GM19043 (cell line): ENCODE data around the gene MVB12B.
"Not testable (repeated sequence)": the region's sequence is repeated elsewhere in the genome, so short reads cannot be mapped to it uniquely, and the experiment has no call there.

Experiments
- ATAC-seq: cut with Tn5 transposase; IDR thresholded peaks from one replicate; pipeline ENCODE4 v1.9.1; 2021; ENCODE audit warnings: low read depth; ENCODE audit not compliant: unreplicated experiment

MVB12B gene, protein sequence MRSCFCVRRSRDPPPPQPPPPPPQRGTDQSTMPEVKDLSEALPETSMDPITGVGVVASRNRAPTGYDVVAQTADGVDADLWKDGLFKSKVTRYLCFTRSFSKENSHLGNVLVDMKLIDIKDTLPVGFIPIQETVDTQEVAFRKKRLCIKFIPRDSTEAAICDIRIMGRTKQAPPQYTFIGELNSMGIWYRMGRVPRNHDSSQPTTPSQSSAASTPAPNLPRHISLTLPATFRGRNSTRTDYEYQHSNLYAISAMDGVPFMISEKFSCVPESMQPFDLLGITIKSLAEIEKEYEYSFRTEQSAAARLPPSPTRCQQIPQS

DNA sequence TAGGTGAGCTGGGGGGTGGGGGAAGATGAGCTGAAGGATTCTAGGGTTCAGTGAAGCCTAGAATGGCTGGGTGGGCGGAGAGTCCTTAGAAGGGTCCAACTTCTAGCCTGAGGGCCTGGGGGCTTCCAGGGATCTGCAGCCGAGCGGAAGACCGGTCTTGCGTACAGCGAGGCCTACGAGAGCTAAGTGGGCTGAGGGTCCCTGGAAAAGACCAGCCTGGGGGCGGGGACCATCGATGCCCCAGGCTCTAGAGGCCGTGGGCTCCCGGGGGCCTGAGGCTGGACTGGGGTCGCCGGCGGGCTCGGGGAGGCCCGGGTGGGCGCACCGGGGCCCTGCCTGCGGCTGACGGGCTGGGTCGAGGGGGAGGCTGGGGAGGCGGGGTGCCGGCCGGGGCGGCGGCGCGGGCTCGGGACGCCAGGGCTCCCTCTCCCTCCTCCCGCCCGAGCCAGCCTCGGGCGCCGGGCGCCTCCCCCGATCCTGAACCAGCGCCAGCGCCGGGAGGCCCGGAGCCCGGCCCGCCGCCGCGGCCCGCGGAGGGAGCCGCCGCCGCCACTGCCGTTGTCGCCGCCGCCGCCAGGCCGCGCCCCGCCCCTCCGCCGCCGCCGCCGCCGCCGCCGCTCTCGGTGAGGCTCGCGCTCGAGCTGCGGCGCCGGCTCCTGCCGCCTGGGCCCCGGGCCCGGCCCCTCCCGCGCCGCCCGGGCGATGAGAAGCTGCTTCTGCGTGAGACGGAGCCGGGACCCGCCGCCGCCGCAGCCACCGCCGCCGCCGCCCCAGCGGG, at the start of gene MVB12B:
TSS of gene MVB12B (plus strand) at position 602 of the 778 bp plus-strand sequence. CDS start at position 703, 101 bp downstream.
- no peak for ATAC-seq

DNA sequence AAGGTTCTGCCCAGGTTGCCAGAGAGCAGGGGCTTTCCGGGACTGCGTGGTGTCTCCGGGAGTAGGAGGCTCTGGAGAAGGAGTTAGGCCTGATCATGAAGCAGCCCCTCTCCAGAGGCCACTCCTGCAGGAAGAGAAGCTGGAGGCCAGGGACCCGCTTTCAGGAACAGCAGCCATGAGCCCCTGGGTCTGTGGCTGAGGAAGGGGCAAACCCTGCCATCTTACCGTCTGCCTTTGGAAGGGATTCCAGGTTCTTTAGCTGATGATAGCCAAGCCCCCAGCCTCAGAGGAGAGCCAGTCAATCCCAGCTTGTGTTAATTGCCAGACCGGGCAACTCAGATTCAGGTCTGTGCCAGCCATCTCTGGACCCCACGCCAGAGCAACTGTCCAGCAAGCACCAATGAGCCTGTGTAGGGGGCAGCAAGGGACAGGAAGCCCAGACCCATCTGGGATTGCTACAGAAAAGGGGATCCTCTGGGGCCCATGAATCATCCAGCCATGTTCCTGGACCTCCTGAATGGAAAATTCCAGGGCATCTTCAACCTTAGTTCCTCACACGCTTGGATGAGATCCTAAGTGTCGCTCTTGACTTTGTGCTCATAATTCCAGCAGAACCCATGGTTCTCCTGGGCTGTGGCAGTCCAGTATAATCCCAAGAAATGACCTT, 42.7 kb upstream of the MVB12B start:
- no peak for ATAC-seq

DNA sequence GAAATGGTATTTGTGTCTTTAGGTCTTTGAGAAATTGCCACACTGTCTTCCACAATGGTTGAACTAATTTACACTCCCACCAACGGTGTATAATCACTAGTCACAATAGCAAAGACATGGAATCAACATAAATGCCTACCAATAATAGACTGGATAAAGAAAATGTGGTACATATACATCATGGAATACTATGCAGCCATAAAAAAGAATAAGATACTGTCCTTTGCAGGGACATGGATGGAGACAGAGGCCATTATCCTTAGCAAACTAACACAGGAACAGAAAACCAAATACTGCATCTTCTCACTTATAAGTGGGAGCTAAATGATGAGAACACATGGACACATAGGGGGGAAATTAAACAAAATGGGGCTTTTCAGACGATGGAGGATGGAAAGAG, 41.0 kb upstream of the MVB12B start:
- ATAC-seq = not testable (repeated sequence)

DNA sequence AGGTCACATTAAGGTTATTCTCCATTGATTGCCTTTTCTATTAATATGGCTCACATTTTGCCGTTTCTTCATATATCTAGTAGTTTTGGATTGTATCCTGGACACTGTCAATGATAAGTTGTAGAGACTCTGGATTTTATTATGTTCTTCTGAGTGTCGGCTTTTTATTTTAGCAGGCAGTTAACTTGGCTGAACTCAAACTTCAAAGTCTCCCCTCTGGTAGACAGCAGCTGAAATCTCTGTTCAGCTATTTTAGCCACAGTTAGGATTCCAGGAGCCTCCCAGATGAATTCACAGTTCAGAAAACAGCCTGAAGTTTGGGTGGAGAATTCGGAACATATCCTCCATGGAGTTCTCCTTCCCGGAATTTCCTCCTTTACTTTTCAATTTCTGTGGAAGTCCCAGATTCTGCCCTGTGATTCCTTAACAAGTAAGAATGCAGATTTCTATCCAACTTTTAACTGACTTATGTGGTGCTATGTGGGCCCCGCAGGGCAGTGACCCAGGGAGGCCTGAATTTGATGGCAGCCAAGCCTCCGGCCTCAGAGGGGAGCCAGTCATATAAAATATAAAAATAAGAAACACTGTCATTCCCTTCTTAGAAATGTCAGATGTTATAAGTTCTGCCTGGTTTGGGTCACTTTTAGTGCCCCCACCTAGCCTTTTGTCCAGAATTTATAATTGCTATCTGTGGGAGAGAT, 39.3 kb upstream of the MVB12B start:
- ATAC-seq = no peak

DNA sequence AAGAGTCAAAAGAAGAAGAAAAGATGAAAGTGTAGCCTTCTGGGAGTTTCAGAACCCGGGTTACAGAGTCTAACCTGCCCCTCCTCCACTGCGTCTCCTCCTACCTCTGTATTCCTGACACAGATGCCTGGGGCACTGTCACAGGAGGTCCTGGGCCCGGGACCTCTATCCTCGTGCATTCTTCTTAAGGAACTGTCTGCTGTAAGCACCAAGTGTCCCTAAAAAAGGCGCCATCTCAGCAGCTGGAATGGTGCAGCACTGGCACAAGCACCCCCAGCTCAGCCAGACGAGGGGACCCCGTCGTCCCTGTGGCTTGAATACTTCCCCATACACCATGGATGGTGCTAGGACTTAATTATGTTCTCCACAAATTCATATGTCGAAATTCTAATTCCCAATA, 35.8 kb upstream of the MVB12B start:
- ATAC-seq = no peak

DNA sequence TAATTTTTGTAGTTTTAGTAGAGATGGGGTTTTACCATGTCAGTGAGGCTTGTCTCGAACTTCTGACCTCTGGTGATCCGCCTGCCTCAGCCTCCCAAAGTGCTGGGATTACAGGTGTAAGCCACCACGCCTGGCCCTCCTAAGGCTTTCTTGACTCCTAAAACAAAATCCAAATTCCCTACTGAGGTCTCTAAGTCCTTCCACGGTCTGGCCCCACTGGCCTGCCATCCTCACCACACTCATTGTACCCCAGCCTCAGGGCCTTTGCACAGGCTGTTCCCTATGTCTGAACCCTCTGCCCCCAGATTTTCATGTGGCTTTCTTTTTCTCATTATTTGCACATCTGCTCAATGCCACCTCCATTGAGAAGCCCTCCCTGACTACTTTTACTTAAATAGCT, 34.7 kb upstream of the MVB12B start:
- ATAC-seq = no peak

DNA sequence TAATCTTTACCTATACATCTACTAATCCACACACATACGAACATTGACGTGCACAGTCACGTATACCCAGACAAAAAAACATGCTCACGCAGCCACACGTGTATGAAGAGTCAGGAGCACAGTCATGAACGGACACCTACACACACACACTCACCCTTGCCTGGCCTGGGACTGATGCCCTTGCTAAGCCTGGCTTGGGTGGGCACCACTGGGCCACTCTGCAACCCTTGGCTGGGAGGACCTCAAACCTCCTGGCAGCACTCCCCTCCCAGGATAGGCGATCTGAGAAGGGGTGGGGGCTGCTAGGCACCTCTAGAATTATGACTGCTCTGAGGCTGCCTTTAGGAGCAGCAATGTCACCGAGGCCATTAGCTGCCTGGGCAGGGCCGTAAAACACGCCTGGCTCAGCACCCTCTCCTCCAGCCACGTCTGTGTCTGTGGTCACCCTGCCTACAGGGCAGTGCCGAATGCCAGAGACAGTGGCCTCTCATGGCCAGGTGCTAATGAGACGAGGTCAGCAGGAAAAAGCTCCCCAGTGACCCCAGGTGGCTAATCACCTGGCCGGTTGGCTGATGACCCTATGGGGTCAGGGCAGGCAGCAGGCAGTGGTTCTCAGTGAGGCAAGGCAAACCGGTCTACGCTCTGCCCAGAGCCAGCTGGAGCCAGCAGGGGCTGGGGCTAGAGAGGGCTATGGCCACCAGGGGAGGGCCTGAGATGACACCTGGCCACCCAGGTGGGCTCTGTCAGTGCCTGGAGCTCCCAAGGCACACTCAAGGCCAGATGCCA, 33.7 kb upstream of the MVB12B start:
- no peak for ATAC-seq

DNA sequence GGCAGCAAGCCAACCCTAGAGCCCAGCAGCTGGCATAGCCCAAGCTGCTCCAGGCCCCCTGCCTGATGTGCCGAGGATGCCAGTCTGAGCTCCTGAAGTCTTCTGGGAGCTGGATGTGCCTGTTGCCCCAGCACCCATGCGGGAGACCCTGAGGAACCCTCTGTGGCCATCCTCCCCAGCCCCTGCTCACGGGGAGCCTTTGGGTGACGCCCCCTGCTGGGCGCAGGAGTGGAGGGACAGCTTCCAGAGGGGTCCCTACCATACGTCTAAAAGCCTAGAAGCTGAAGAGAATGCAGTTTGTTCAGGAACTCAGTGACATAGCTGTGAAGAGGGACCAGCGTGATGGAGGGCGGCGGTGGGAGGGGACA, 33.1 kb upstream of the MVB12B start:
- ATAC-seq = no peak

DNA sequence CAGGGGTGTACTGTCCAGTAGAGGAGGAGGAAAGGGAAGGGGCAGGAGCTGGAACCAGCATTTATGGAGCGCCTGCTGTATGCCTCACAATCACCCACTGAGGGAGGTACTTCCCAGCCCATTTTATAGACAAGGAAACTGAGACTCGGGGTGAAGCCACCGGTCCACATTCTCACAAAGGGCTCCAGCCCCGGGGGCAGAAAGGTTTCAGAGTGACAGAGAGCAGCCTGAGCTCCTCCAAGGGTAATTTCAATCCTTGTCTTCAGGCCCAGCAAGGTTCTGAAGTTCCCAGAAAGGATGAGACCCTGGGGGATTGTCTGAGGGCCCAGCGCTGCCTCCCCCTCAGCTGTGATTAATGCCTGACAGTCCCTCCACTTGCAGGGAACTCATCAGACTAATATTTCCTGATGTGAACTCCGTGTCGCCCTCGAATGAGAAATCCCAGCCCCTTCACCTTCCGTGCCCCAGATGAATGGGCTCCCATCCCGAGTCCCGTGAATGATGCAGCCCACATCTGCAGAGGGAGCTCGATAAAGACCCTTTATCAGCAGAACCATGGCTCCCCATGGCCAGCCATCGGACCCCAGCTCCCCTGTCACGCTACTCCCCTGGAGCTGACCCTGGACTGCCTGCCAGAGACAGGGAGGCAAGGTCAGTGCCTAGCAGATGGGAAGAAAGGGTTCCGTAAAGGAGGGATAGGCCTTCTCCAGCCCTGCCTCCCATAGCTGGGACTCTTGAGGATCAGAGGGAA, 32.1 kb upstream of the MVB12B start:
- no peak for ATAC-seq

DNA sequence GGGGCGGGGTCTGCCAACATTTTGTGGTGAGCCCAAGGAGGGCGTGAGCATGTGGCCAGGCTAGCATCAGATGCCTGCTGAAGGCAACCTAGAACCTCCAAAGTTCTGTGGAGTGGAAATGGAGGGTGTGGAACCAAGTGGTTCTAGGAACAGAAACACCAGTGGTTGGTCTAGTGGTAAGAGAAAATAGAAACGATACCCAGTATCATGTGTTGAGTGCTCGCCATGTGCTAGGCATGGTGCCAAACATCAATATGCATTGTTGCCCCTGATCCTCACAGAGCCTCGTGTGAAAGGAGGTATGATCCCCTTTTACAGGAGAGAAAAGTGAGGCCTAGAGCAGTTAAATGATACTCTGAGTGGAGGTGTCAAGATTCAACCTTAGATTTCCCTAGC, 31.5 kb upstream of the MVB12B start:
- no peak for ATAC-seq

DNA sequence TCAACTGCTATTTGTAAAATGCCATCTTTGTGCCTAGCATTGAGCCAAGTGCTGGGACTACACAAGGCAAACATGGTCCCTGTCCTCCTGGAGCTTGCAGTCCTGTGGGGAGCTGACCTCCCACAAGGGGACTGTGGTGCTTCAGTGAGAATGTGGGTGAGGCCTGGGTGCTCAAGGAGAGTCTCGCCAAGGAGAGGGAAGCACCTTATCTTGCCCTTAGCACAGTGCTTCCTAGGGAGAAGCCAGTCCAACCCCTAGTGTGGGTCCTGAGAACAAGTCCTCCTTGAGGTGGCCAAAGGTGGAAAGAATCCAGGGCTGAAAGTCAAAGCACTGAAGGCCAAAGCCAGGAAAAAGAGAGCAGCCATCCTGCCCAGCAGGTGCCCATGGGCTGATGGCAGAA, 31.1 kb upstream of the MVB12B start:
- ATAC-seq = no peak

DNA sequence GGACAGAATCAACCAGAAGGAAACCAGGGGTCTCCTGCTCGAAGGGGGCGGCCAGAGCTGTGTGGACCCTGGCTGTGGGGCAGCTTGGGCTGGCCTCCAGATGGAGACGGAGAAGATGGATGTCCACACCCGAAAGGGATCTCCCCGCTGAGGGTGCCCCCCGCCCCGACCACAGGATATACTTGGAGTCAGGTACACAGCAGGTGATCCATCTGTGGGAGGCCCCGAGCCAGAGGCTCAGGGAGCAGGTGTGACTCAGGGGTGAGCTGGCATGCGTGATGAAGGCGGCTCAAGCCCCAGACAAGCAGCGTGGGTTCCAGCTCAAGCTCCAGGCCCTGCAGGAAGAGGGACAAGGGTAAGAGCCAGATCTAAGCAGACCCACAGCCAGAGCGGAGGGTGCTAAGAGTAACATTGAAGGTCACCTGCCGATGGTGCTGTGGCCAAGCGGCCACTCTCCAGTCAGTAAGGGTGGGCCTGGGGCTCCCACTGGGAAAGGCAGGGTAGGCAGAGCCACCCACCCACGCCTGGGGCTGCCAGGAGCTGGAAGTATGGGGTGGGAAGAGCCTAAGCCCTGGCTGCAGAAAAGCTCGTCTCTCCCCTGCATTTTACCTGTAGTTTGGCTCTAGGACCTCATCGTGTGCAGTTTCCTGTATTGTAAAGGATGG, 30.6 kb upstream of the MVB12B start:
- no peak for ATAC-seq

DNA sequence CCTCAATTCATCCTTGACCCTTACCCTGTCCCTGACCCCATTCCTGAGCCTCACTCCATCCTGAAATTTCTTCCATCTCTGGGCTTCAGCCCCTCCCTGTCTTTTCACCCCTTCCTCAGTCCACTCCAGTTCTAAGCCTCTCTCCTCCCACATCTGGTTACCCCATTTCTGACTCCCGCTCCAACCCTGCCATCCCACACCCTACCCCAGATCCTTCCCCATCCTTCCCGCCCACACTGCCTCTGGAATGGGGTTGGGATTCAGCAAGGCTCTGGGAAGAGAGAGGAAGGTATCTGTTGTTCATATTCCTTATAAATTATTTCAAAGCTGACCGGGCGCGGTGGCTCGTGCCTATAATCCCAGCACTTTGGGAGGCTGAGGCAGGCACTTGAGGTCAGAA, 29.9 kb upstream of the MVB12B start:
- ATAC-seq = no peak

DNA sequence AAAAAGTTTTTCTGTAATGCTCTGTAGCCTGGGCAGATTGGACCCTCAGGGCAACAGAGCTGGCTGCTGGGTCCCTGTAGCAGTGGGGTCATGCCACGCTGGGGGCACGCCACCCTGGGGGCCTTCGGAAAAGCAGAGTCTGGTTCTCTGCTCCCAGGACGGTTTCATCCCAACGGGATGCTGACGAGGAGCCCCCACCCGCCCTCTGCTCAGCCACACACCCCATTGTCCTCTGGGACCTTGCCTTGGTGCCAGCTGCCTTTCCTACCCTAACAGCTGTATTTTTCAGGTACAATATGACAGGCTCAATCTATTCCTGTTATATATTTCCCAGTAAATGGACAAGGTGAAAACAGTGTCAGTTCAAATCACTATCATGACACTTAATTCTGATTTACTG, 29.0 kb upstream of the MVB12B start:
- no peak for ATAC-seq

DNA sequence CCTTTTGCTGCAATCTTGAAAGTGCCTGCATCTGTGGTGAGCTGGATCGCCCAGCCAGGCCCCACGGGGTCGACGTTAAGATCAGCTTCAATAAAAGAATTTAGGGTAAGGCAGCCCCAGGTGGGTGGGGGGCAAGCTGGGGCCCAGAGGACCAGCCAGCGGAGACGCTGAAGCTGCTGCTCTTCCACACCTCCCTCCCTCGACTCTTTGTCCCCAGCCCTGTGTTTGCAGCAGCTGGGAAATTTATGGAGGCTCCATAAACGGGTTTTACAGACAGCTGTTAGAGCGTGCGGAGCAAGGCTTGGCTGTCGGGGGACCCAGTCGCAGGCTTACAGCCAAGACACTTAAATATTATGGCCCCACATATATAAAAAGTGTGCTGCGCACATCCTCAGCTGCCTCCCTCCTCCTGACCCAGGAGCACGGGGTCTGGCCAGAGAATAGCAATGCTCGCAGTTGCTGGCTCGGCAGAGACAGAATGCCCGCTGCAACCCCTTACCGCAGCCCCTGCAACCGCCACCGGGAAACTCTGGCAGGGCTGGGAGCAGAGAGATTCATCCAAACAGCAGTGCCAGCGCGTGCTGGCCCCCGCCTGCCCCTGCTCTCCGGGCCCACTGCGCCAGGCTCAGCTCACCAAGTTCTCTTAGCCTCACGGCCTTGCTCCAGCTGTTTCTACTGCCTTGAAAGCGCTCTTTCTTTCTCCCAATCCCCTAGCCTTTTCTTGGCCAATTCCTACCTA, 28.4 kb upstream of the MVB12B start:
- no peak for ATAC-seq

DNA sequence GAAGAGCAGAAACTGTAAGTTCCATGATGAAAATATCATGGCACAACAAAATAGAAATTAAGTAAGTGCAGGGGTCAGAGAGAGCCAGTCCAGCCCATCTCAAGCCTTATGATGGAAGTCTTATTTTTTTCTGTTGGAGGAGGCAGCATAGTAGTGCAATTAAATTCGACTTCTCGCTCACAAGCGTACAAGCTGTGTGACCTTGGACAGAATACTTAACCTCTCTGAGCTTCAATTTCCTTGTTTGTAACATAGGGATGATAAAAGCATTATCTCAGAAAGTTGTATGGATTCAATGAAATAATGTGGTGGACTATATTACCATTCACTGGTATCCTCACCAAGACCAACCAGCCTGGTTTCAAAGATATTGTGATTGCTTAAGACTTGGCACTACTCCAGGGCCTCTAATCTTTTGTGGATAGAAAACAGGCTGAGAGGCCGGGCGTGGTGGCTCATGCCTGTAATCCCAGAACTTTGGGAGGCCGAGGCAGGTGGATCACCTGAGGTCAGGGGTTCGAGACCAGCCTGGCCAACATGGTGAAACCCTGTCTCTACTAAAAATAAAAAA, 26.8 kb upstream of the MVB12B start:
- ATAC-seq = no peak

DNA sequence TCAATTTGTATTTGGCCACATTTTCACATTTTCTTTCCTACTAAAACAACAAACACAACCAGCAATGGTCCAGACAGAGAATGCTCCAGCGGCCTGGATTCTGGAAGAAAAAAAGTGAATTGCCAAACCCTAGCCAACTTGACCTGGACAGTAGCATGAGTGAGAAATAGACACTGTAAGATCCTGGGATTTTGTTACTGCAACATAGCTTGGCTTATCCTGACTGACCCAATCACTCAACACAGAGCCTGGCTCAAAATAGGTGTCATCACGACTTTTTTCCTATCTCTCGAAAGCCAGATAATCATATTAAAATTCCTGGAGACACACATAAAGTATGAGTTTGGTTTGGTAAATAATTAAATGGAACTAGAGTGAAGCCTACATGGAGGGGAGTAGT, 25.4 kb upstream of the MVB12B start:
- ATAC-seq = no peak

DNA sequence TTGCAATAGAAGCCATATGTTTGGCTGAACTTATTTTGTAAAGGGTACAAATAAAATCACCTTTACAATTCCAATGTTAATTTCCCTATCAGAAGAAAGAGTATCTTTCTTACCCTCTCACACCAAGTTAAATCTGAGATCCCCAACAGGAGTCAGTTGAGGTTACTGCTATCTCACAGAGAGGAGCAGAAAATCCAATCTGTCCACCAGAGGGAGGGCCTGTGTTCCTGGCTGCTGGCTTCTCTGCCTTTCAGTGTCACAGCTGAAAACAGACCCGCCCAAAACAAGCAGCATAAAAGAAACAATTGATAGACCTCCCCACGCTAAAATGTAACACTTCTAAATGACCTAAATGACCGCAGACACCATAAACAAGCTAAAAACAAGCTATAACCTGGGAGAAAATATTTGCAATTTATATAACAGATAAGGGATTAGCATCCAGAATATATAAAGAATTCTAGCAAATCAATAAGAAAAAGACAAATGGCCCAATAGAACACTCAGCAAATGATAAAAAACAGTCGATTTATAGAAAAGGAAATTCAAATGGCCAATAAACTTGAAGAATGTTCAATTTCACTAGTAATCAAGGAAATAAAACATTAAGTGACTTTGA, 24.5 kb upstream of the MVB12B start:
- ATAC-seq = no peak
